Stimulated activated CD4-positive, alpha-beta T cell treated with anti-CD3 and anti-CD28 coated beads, Interleukin-15, amount 100 ng/mL, for 24 hours (primary cell): ENCODE data around the gene STK40.
A peak's percentile ranks its signal among the peaks of the same experiment; 100 is the strongest.

Source experiments
- DNase-seq: peaks from one replicate; pipeline ENCODE4 v3.0.0-alpha.2; 2020

STK40 gene

GRCh38 chr1:36397378-36398230 lies 11.9 kb upstream of the STK40 start, which contains the start of gene LSM10:
LSM10 (minus strand) TSS chr1:36397908; CDS start chr1:36394129, 3,779 bp downstream.
- DNase-seq = peak; percentile 96

DNA sequence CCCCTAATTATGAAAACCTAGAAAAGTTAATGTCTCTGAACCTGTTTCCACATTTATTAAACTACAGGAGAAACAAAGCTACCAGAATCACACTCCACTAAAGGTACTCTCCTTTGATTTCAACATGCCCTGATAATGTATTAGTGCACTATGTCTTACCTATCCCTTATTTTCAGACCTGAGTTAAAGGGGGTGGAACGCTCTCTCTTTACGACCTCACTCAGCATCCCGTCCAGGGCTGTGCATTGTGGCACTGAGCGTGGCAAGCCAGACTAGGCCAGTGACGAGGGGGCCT lies 11.3 kb upstream of the STK40 start:
- no peak for DNase-seq

DNA sequence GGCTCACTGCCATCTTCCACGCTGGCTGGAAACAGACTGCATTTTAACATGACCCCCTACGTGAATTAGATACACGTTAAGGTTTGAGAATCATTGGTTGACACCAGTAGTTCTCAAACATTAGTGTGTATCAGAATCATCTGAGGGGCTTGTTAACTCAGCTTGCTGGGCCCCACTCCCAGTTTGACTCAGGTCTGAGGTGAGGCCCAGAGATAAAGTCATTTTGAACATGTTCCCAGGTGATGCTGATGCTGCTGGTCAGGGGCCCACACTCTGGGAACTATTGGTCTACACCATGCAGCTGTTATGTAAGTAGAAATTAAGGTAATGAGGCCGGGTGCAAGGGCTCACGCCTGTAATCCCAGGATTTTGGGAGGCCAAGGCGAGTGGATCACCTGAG lies 10.6 kb upstream of the STK40 start:
- DNase-seq = peak; percentile 26

- no peak for DNase-seq
Observed at GRCh38 chr1:36393686-36394085, 8.0 kb upstream of the STK40 start.

- no peak for DNase-seq
Observed at GRCh38 chr1:36392836-36393235, 7.1 kb upstream of the STK40 start.

GRCh38 chr1:36391271-36391670 lies 5.5 kb upstream of the STK40 start:
- no peak for DNase-seq

GRCh38 chr1:36390411-36390810 lies 4.7 kb upstream of the STK40 start:
- DNase-seq = no peak

DNA sequence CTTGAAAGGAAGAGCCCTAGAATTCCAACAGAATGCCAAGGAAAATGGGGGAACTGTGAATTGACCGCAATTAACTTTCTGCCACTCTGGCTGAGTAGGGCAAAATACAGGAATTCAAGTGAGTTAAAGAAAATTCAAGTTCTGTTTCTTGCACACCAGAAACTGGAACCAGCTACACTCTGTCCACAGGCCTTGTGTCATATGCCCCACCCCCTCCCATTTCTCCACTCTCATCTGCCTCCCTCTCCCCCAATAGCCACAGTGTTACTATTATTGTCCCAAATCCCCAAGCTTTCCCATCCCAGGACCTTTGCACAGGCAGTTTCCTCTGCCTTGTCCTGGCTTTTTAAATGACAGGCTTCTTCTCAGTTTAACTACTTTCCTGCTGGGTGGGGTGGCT lies 4.3 kb upstream of the STK40 start:
- no peak for DNase-seq

- no peak for DNase-seq
Observed at GRCh38 chr1:36389261-36389660, 3.5 kb upstream of the STK40 start.

DNA sequence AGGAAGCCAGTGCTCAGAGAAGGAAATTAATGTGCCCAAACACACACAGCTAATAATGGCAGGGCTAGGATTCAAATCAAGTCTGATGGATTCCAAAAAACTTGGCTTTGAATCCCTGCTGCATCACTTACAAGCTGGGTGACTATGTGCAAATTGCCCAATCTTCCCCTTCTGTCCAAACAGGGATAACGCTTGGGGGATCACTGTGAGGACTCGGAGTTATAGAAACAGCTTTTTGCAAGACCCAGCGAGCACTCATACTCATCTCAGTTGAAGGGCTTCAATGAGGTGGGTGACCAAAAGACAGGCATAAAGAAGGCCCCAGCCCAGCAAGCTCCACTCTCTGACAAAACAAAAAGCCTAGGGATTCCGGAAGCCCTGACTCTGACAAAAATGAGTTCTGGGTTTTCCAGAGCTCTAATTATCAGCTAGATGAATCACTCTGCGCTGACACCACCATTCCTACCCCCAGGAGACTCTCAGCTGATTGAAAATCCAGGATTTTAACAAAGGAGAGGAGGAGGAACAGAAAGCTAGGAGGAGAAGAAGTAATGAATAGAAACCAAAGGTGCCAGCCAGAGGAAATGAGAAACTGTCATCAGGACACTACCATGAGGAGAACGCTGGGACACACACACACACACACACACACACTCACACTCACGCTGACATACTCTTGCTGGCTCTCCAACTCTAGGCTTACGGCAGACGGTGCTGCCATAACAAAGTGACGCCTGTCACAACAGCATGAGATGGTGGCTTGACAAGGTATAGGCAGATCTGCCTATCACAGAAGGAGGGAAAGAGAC lies 1.6 kb upstream of the STK40 start:
- DNase-seq = no peak

GRCh38 chr1:36386265-36387140 lies 779 bp upstream of the STK40 start:
- DNase-seq = peak; percentile 95

- DNase-seq = peak; percentile 41
Observed at GRCh38 chr1:36384542-36385409, 948 bp downstream of the STK40 start.

- DNase-seq = no peak
Observed at GRCh38 chr1:36383240-36383639, 2.5 kb downstream of the STK40 start.

DNA sequence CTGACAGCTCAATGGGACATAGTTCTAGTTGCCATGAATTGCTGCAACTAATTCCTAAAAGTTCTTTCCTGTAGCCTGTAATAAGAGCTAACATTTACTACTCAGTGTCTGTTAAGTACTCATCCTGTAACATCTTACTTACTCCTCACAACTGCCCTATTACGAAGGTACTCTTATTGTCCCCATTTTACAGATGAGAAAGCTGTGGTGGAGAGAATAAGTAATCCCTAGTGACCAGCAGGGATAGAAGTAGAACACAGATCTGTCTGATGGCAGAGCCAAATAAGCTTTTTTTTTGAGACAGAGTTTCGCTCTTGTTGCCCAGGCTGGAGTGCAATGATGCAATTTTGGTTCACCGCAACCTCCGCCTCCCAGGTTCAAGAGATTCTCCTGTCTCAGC lies 3.1 kb downstream of the STK40 start:
- DNase-seq = no peak

- DNase-seq = no peak
Observed at GRCh38 chr1:36382231-36382630, 3.5 kb downstream of the STK40 start.

DNA sequence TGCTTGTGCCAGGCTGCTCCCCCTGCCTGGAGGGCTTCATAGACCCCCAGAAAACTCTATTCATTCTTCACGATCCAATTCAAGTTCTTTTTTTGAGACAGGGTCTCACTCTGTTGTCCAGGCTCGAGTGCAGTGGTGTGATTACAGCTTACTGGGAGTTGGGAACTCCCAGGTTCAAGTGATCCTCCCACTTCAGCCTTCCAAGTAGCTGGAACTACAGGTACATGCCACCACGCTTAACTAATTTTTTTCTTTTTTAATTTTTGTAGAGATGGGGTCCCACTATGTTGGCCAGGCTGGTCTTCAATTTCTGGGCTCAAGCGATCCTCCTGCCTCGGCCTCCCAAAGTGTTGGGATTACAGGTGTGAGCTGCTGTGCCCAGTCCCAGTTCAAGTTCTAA lies 4.3 kb downstream of the STK40 start:
- no peak for DNase-seq

- DNase-seq = no peak
Observed at GRCh38 chr1:36380782-36381181, 4.9 kb downstream of the STK40 start.

DNA sequence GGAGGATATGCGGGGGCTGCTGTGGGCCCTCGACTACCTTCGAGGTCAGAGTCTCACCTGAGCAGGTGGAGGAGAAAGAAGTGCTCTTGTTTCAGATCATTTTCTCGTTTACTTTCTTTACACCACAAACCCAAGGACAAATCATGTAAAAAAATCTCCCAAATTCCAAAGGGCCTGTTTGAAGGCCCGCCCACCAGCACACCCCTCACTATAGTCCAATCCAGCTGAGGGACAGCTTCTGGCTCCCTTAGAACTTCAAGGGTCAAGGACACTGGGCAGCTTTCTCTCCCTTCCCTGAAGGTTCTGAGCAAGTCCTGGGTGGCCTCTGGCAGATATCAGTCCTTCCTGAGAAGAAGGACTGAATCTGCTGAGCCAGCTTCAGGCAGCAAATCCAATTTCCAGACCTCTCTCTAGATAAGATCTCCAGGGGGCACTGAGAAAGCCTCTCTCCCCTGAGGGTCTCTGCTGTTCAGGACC lies 5.5 kb downstream of the STK40 start:
- no peak for DNase-seq

GRCh38 chr1:36377791-36378492 lies 7.8 kb downstream of the STK40 start:
- no peak for DNase-seq

DNA sequence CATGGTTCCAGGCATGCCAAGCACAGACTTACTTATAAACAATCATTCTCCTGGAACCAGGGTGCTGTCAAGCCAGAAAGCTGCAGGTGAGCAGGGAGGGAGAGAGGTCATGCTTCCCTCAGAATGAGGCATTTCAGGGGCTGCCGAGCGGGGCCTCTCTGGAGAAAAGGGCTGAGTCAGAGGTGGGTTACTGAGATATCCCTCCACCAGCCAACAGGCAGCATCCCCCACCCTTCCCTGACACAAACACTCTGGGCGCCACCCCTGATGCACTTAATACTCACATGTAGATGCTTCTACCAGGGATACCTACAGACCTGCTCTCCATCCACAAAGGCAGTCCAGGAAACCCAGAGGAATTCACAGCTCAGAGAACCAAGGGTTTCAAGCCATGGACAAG lies 13.1 kb downstream of the STK40 start:
- DNase-seq = no peak

GRCh38 chr1:36369061-36369861 lies 16.5 kb downstream of the STK40 start:
- DNase-seq = peak; percentile 89
